Heart left ventricle (tissue), 16 donors: ENCODE measurements around the gene KHDC1. TPM values are rescaled to one million over a fixed set of nuclear protein-coding genes. Genes with fewer than 3 reads are reported as not detected.
"Not testable (repeated sequence)": the region's sequence is repeated elsewhere in the genome, so short reads cannot be mapped to it uniquely, and the experiment has no call there.

Experiments used
- ATAC-seq, 4 donors: fragments of 200-7000 bp; cut with Tn5 transposase; one replicate each; pipeline ENCODE4 v1.9.1; 2020 to 2022; ENCODE audit warnings: moderate library complexity in 4 of 4, mild to moderate bottlenecking in 3 of 4, moderate number of reproducible peaks in 1 of 4
- DNase-seq, 5 donors: peaks; one replicate each; pipeline ENCODE4 v3.0.0-alpha.2; 2020
- H3K27ac ChIP-seq, 12 donors: fragments of 200-600 bp; sonication (generic) in 4 of 12; one replicate each; pipeline versions ENCODE4 v1.5.0 to v1.8.0; 2016 to 2022; ENCODE audit warnings: mild to moderate bottlenecking in 2 of 12
- H3K27me3 ChIP-seq, 9 donors: fragments of 200-600 bp; sonication (generic) in 2 of 9; one replicate each; pipeline versions ENCODE4 v1.5.1 to v1.8.0; 2016 to 2022; ENCODE audit warnings: mild to moderate bottlenecking in 3 of 9
- H3K36me3 ChIP-seq, 9 donors: fragments of 200-600 bp; sonication (generic) in 2 of 9; one replicate each; pipeline versions ENCODE4 v1.5.0 to v1.8.0; 2018 to 2022; ENCODE audit warnings: mild to moderate bottlenecking in 2 of 9
- H3K4me1 ChIP-seq, 12 donors: fragments of 200-600 bp; sonication (generic) in 4 of 12; one replicate each; pipeline versions ENCODE4 v1.5.0 to v1.8.0; 2016 to 2022; ENCODE audit warnings: mild to moderate bottlenecking in 3 of 12
- H3K4me3 ChIP-seq, 12 donors: fragments of 200-600 bp; sonication (generic) in 4 of 12; one replicate each; pipeline versions ENCODE4 v1.5.0 to v1.8.0; 2017 to 2022; ENCODE audit warnings: mild to moderate bottlenecking in 9 of 12, moderate library complexity in 4 of 12
- H3K9me3 ChIP-seq, 12 donors: fragments of 200-600 bp; sonication (generic) in 4 of 12; one replicate each; pipeline versions ENCODE4 v1.5.0 to v1.8.0; 2016 to 2022; ENCODE audit warnings: mild to moderate bottlenecking in 1 of 12
- CTCF ChIP-seq, 12 donors: fragments of 200-600 bp; sonication (generic) in 4 of 12; IDR thresholded peaks; one replicate each; pipeline versions ENCODE4 v1.5.0 to v1.8.0; 2018 to 2022; ENCODE audit warnings: antibody characterized with exemption in 12 of 12, mild to moderate bottlenecking in 5 of 12
- POLR2A ChIP-seq, 2 donors: fragments of 450-650 bp; IDR thresholded peaks; one replicate each; pipeline ENCODE4 v1.6.1; 2017; ENCODE audit warnings: antibody characterized with exemption in 2 of 2, mild to moderate bottlenecking in 2 of 2, moderate library complexity in 2 of 2
- WGBS, 4 donors: extraction: QIAGEN DNeasy Blood & Tissue Kit in 2 of 4; methylation state at CpG; one replicate each; pipeline versions ENCODE4 v1.1.5 to v1.1.7; 2013 to 2018; 5-methylcytosine and 5-hydroxymethylcytosine counted together
- intact Hi-C, 10 donors: fragments of 100-400 bp; cut with DNase I; formaldehyde crosslinking; loops; one replicate each; pipeline versions ENCODE4 v1.11.1 to v1.14.2; 2022
- polyA plus RNA-seq, 2 donors: library from polyadenylated mRNA; stranded (reverse); fragments of 200-250 nt; gene quantifications; one replicate each; pipeline ENCODE4 v1.2.3, GENCODE V29; 2013
- total RNA-seq, 9 donors: library from RNA; depleted of rRNA in 2 of 9; stranded (reverse); fragments of >200 nt in 2 of 9; fragmentation: NEBNext Ultra II Directional in 3 of 9; extraction: Animal tissue kit (Norgen Biotek cat#: 25700) in 3 of 9; gene quantifications; one replicate each; pipeline versions ENCODE4 v1.1.0 to v1.2.4, GENCODE V29; 2016 to 2023
- donor health status: ischemic (EF 13 %, LVEDD 7.1; RV severe dilation, severe dysfunction).
- donor health status: healthy with polysubstance abuse.
- donor health status: DM: no; HTN: yes; CAD: no.
- donor health status: DM: no; HTN: no; CAD: no.
- donor health status: ischemic (EF 25% LVEDD 6.9; RV normal size, moderate dysfunction).
- donor health status: ischemic (EF 25% LVEDD 5.7; RV mildly dilated, moderate dysfunction).
- donor health status: healthy.
- donor health status: DM: yes; HTN: yes; CAD: no.
- donor health status: ischemic (EF 35%, LVEDD 5.7; RV mildly dilated, moderate dysfunction).
- donor health status: nonischemic (EF 11% LVEDD 7.7; RV severe dilation, severe dysfunction).
- donor health status: DM: yes; HTN: yes; CAD: no.
- donor health status: PGD.
- donor health status: ischemic (EF 29% LVEDD 5.4; RV normal size, mild dysfunction).
- donor health status: nonischemic (EF 23%, LVEDD 6.1; RV moderate dilation, normal function).

The KHDC1 gene
- total and polyA plus RNA-seq, 11 donors: 0.25 to 1.1 (median 0.77) TPM; not detected in 3

- Histone ChIP-seq H3K4me1 (peaks cover 0 to 13% (median 4%) of the 10 kb centered on the region in 12 donors), H3K9me3 (no peaks in the 10 kb centered on the region), H3K27ac (no peak overlapping the region), H3K36me3 (no peaks in the 10 kb centered on the region), H3K4me3 (no peak overlapping the region), H3K27me3 (no peaks in the 10 kb centered on the region)
- DNase-seq (no peak), ATAC-seq (no peak)
- WGBS, 4 donors: 66 to 79% (median 70%) methylated on average over 1 of the region's 1 CpG; no CpG with 5 or more reads in 1 of the 4 donors
- TF ChIP-seq CTCF (IDR thresholded peaks at IDR 0.05): no peak
- no peak for TF ChIP-seq POLR2A (IDR thresholded peaks at IDR 0.05)
- intact Hi-C loops: no loop called here
Measured at GRCh38 chr6:73258721-73259120, 4.3 kb downstream of the KHDC1 start.

GRCh38 chr6:73254323-73254722 is 8.7 kb downstream of the KHDC1 start:
- H3K27ac ChIP-seq, H3K4me3 ChIP-seq, H3K27me3 ChIP-seq, H3K36me3 ChIP-seq, H3K9me3 ChIP-seq, ATAC-seq, H3K4me1 ChIP-seq, DNase-seq, intact Hi-C loops: not testable (repeated sequence)
- 90 to 97% (median 94%) methylated on average over 5 of the region's 5 CpGs for WGBS, 4 donors

GRCh38 chr6:73252703-73253102 is 10.3 kb downstream of the KHDC1 start:
- Histone ChIP-seq H3K27me3 (no peaks in the 10 kb centered on the region), H3K36me3 (no peaks in the 10 kb centered on the region), H3K9me3 (no peaks in the 10 kb centered on the region), H3K4me1 (no peaks in the 10 kb centered on the region), H3K27ac (no peak overlapping the region), H3K4me3 (no peak overlapping the region)
- intact Hi-C loops: no loop called here
- DNase-seq: no peak
- WGBS, 4 donors: 86 to 93% (median 89%) methylated on average over 2 of the region's 2 CpGs
- ATAC-seq: no peak
- no peak for TF ChIP-seq POLR2A (IDR thresholded peaks at IDR 0.05)
- no peak for TF ChIP-seq CTCF (IDR thresholded peaks at IDR 0.05)

GRCh38 chr6:73250016-73250415 is 13.0 kb downstream of the KHDC1 start:
- intact Hi-C loops: no loop called here
- ATAC-seq: no peak
- no peak for TF ChIP-seq CTCF (IDR thresholded peaks at IDR 0.05)
- no peak for TF ChIP-seq POLR2A (IDR thresholded peaks at IDR 0.05)

GRCh38 chr6:73248192-73248903 is 14.6 kb downstream of the KHDC1 start:
- H3K4me1 ChIP-seq: no peaks in the 10 kb centered on the region
- TF ChIP-seq CTCF (IDR thresholded peaks at IDR 0.05) (no peak), POLR2A (IDR thresholded peaks at IDR 0.05) (no peak)
- ATAC-seq: no peak
- no peaks in the 10 kb centered on the region for H3K36me3 ChIP-seq
- intact Hi-C loops: no loop called here
- no peak overlapping the region for H3K27ac ChIP-seq
- DNase-seq: no peak
- WGBS, 4 donors: 75 to 79% (median 77%) methylated on average over 5 of the region's 5 CpGs
- no peak overlapping the region for H3K4me3 ChIP-seq
- no peaks in the 10 kb centered on the region for H3K9me3 ChIP-seq
- peaks cover 0 to 5% (median 0%) of the 10 kb centered on the region in 9 donors for H3K27me3 ChIP-seq

More at GRCh38 chr6:73250016-73250415, 13.0 kb downstream of the KHDC1 start:
- Histone ChIP-seq H3K4me1 (no peaks in the 10 kb centered on the region), H3K27ac (no peak overlapping the region), H3K4me3 (no peak overlapping the region), H3K36me3 (no peaks in the 10 kb centered on the region), H3K27me3 (peaks cover 0 to 5% (median 0%) of the 10 kb centered on the region in 9 donors), H3K9me3 (no peaks in the 10 kb centered on the region)
- DNase-seq: no peak
